SH-SY5Y (cell line): ENCODE results near the gene UGT2A1.

Source experiments
- GATA2 ChIP-seq: IDR thresholded peaks from 2 replicates; pipeline ENCODE4 v1.6.1; 2011; ENCODE audit warnings: mild to moderate bottlenecking, low read depth, low read length
- GATA3 ChIP-seq: IDR thresholded peaks from 2 replicates; pipeline ENCODE4 v1.6.1; 2011; ENCODE audit warnings: low read depth, mild to moderate bottlenecking, low read length, moderate library complexity

DNA sequence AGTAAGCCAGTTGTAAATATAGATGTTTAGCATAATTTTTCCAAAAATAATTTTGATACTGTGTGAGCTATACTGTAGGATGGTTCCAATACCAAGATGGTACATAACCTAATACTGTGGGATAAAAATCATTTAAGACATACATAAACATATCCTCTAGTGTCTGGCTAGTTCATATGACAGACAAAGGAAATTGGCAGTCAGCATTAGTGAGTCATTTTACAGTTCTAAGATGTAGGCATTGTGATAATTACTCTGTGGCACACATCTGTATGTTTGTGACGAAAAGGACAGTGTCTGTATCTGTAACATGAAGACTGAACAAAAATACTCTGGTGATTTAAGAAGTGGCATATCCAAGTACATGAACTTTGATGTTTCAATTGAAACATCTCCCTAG lies 63.2 kb downstream of the UGT2A1 start:
- TF ChIP-seq GATA3 (no peak), GATA2 (no peak)
